DMS 273 treated with DMSO at 0.1 percent for 48 hours (cell line): ENCODE data around the gene NBPF11.
"Not testable (repeated sequence)": the region's sequence is repeated elsewhere in the genome, so short reads cannot be mapped to it uniquely, and the experiment has no call there.

Source experiments
- DNase-seq: peaks from one replicate; lab custom pipeline; 2025; lab: John Stamatoyannopoulos, UW

The NBPF11 gene

GRCh38 chr1:148151911-148152656 lies at the start of gene NBPF11:
Gene NBPF11 (minus strand): TSS chr1:148152281. CDS start chr1:148127003, 25,278 bp downstream.
- DNase-seq, result peak; percentile 46

- not testable (repeated sequence) for DNase-seq
Measured at GRCh38 chr1:148197396-148197795, 45.3 kb upstream of the NBPF11 start.

- DNase-seq, result not testable (repeated sequence)
Measured at GRCh38 chr1:148196949-148197348, 44.9 kb upstream of the NBPF11 start.

GRCh38 chr1:148195115-148195514 lies 43.0 kb upstream of the NBPF11 start:
- DNase-seq, result not testable (repeated sequence)

GRCh38 chr1:148188768-148189167 lies 36.7 kb upstream of the NBPF11 start:
- not testable (repeated sequence) for DNase-seq

GRCh38 chr1:148178682-148179081 lies 26.6 kb upstream of the NBPF11 start:
- not testable (repeated sequence) for DNase-seq

- not testable (repeated sequence) for DNase-seq
Measured at GRCh38 chr1:148175414-148175813, 23.3 kb upstream of the NBPF11 start.

GRCh38 chr1:148171995-148172394 lies 19.9 kb upstream of the NBPF11 start:
- peak; percentile 61 for DNase-seq

- no peak for DNase-seq
Measured at GRCh38 chr1:148166558-148167492, 14.7 kb upstream of the NBPF11 start.

- DNase-seq, result no peak
Measured at GRCh38 chr1:148162363-148162762, 10.3 kb upstream of the NBPF11 start.

- DNase-seq, result no peak
Measured at GRCh38 chr1:148161053-148161901, 9.2 kb upstream of the NBPF11 start.

- DNase-seq, result no peak
Measured at GRCh38 chr1:148160343-148161052, 8.4 kb upstream of the NBPF11 start.

GRCh38 chr1:148160048-148160342 lies 7.9 kb upstream of the NBPF11 start:
- DNase-seq, result no peak

GRCh38 chr1:148158341-148159003 lies 6.4 kb upstream of the NBPF11 start:
- DNase-seq, result no peak

GRCh38 chr1:148157803-148158202 lies 5.7 kb upstream of the NBPF11 start:
- DNase-seq, result not testable (repeated sequence)

- DNase-seq, result not testable (repeated sequence)
Measured at GRCh38 chr1:148155494-148156275, 3.6 kb upstream of the NBPF11 start.

- DNase-seq, result not testable (repeated sequence)
Measured at GRCh38 chr1:148152795-148153194, 714 bp upstream of the NBPF11 start.

- not testable (repeated sequence) for DNase-seq
Measured at GRCh38 chr1:148151371-148151819, 686 bp downstream of the NBPF11 start.

- DNase-seq, result not testable (repeated sequence)
Measured at GRCh38 chr1:148150945-148151344, 1.1 kb downstream of the NBPF11 start.

- DNase-seq, result not testable (repeated sequence)
Measured at GRCh38 chr1:148150014-148150413, 2.1 kb downstream of the NBPF11 start.
